Urothelium cell line (cell line): Measurements from ENCODE around the gene JPT2.

Source experiments
- DNase-seq: peaks from one replicate; pipeline ENCODE4 v3.0.0; 2011; ENCODE audit warnings: low spot score, mixed read lengths
- FAIRE-seq: peaks from 2 replicates; lab custom pipeline; 2011; peaks lifted over from hg19 to GRCh38; lab: Jason Lieb, UNC

The JPT2 gene

GRCh38 chr16:1677942-1678499 lies at the start of gene JPT2:
Gene JPT2, plus strand, starts transcription at chr16:1678279. Its CDS starts 34 bp downstream, at chr16:1678313.
- DNase-seq (peak; percentile 99), FAIRE-seq (peak; percentile 90)

GRCh38 chr16:1630450-1631213 lies 47.4 kb upstream of the JPT2 start:
- FAIRE-seq = no peak
- DNase-seq = no peak

GRCh38 chr16:1631230-1631629 lies 46.8 kb upstream of the JPT2 start:
- FAIRE-seq (no peak), DNase-seq (no peak)

- no peak for DNase-seq
- FAIRE-seq = no peak
Observed at GRCh38 chr16:1631931-1632637, 46.0 kb upstream of the JPT2 start.

GRCh38 chr16:1632638-1632970 lies 45.5 kb upstream of the JPT2 start:
- FAIRE-seq (no peak), DNase-seq (no peak)

- FAIRE-seq (no peak), DNase-seq (no peak)
Observed at GRCh38 chr16:1633310-1633709, 44.8 kb upstream of the JPT2 start.

GRCh38 chr16:1634541-1634940 lies 43.5 kb upstream of the JPT2 start:
- FAIRE-seq (no peak), DNase-seq (no peak)

GRCh38 chr16:1635070-1635469 lies 43.0 kb upstream of the JPT2 start:
- no peak for DNase-seq
- no peak for FAIRE-seq

GRCh38 chr16:1637526-1637925 lies 40.6 kb upstream of the JPT2 start:
- FAIRE-seq = no peak
- no peak for DNase-seq

- no peak for DNase-seq
- no peak for FAIRE-seq
Observed at GRCh38 chr16:1638757-1639156, 39.3 kb upstream of the JPT2 start.

- no peak for FAIRE-seq
Observed at GRCh38 chr16:1639282-1639681, 38.8 kb upstream of the JPT2 start.

GRCh38 chr16:1639860-1640259 lies 38.2 kb upstream of the JPT2 start:
- DNase-seq = no peak
- no peak for FAIRE-seq

More at GRCh38 chr16:1639282-1639681, 38.8 kb upstream of the JPT2 start:
- DNase-seq = no peak

- no peak for DNase-seq
- FAIRE-seq = no peak
Observed at GRCh38 chr16:1640261-1640941, 37.7 kb upstream of the JPT2 start.

GRCh38 chr16:1641261-1641660 lies 36.8 kb upstream of the JPT2 start:
- no peak for DNase-seq
- FAIRE-seq = no peak

GRCh38 chr16:1642148-1642547 lies 35.9 kb upstream of the JPT2 start:
- DNase-seq (no peak), FAIRE-seq (no peak)

GRCh38 chr16:1642753-1643152 lies 35.3 kb upstream of the JPT2 start:
- FAIRE-seq (no peak), DNase-seq (no peak)

- DNase-seq (no peak), FAIRE-seq (no peak)
Observed at GRCh38 chr16:1643521-1643920, 34.6 kb upstream of the JPT2 start.

- FAIRE-seq = no peak
- no peak for DNase-seq
Observed at GRCh38 chr16:1645914-1646525, 32.1 kb upstream of the JPT2 start.

GRCh38 chr16:1647856-1648255 lies 30.2 kb upstream of the JPT2 start:
- DNase-seq (no peak), FAIRE-seq (no peak)

- FAIRE-seq = no peak
- DNase-seq = no peak
Observed at GRCh38 chr16:1650131-1650530, 27.9 kb upstream of the JPT2 start.
